Measurements from ENCODE around the gene EIF4EBP2. TPM values are rescaled to one million over a fixed set of nuclear protein-coding genes. Genes with fewer than 3 reads are reported as not detected.

Gene EIF4EBP2
- polyA plus RNA-seq, 1 of the 3 experiments (the other 2 are of a cell fraction): 9.9 TPM

GRCh38 chr10:70472799-70473454 is 69.0 kb downstream of the EIF4EBP2 start:
- no peak for DNase-seq
- WGBS (ENCODE audit: low lambda C conversion rate): 61% methylated on average over 4 of the region's 8 CpGs

GRCh38 chr10:70474780-70475179 is 70.8 kb downstream of the EIF4EBP2 start:
- Histone ChIP-seq H3K9me2 (no peaks in the 10 kb centered on the region), H3F3A (replicated peaks; ENCODE audit: insufficient read depth) (no peaks in the 10 kb centered on the region), H3K79me2 (ENCODE audit: insufficient read depth) (no peaks in the 10 kb centered on the region), H3K27ac (ENCODE audit: low read depth in 2 of 2, low read length in 1 of 2) (no peak overlapping the region; a peak in 1 of 4 replicates), H3K9ac (no peak overlapping the region), H3K27me3 (ENCODE audit: insufficient read depth) (peaks cover 45% of the 10 kb centered on the region; the same call in 1 of the 2 replicates), H3K4me1 (ENCODE audit: control insufficient read depth in 1 of 2, insufficient read depth in 2 of 2, low read depth in 1 of 2, low read length in 1 of 2) (peaks cover 0 to 29% of the 10 kb centered on the region in 2 experiments; a peak in 1 of 4 replicates), H3K4me2 (no peak overlapping the region), H2AFZ (ENCODE audit: low read depth) (no peak overlapping the region), H3K9me3 (no peaks in the 10 kb centered on the region), H3K36me3 (replicated peaks in 1 of 2; ENCODE audit: control insufficient read depth in 1 of 2, insufficient read depth in 2 of 2, low read length in 1 of 2) (no peaks in the 10 kb centered on the region), H4K20me1 (ENCODE audit: insufficient read depth) (no peaks in the 10 kb centered on the region), H3K4me3 (ENCODE audit: low read depth in 2 of 2, low read length in 1 of 2) (no peak overlapping the region)
- CTCF ChIA-PET: interaction anchor here (6.5 kb wide), 1 partner anchor 14 kb away, joined by 44 read pairs; no protein-coding TSS in a partner anchor
- DNase-seq: peak; percentile 68
- TF ChIP-seq GATA2 (CRISPR knock-in tag; IDR thresholded peaks at IDR 0.05) (peak; percentile 59), JUND (IDR thresholded peaks at IDR 0.05) (no peak)
- WGBS (ENCODE audit: low lambda C conversion rate): 76% methylated on average over 2 of the region's 2 CpGs
- POLR2A ChIA-PET: no interaction called here

More at GRCh38 chr10:70472799-70473454, 69.0 kb downstream of the EIF4EBP2 start:
- no peaks in the 10 kb centered on the region for H3K36me3 ChIP-seq (replicated peaks in 1 of 2; ENCODE audit: control insufficient read depth in 1 of 2, insufficient read depth in 2 of 2, low read length in 1 of 2)
- H3F3A ChIP-seq (replicated peaks; ENCODE audit: insufficient read depth): no peaks in the 10 kb centered on the region
- no peaks in the 10 kb centered on the region for H4K20me1 ChIP-seq (ENCODE audit: insufficient read depth)
- no peak overlapping the region for H3K27ac ChIP-seq (ENCODE audit: low read depth in 2 of 2, low read length in 1 of 2)
- H3K4me3 ChIP-seq (ENCODE audit: low read depth in 2 of 2, low read length in 1 of 2): no peak overlapping the region
- H2AFZ ChIP-seq (ENCODE audit: low read depth): no peak overlapping the region
- CTCF ChIA-PET: interaction anchor here (1.5 to 6.5 kb wide), 2 partner anchors 12 to 68 kb away, joined by 6 to 44 read pairs; no protein-coding TSS in a partner anchor
- H3K79me2 ChIP-seq (ENCODE audit: insufficient read depth): no peaks in the 10 kb centered on the region
- POLR2A ChIA-PET: no interaction called here
- peaks cover 0 to 19% of the 10 kb centered on the region in 2 experiments; a peak in 1 of 4 replicates for H3K4me1 ChIP-seq (ENCODE audit: control insufficient read depth in 1 of 2, insufficient read depth in 2 of 2, low read depth in 1 of 2, low read length in 1 of 2)
- H3K9ac ChIP-seq: no peak overlapping the region
- H3K9me2 ChIP-seq: no peaks in the 10 kb centered on the region
- H3K27me3 ChIP-seq (ENCODE audit: insufficient read depth): peaks cover 32% of the 10 kb centered on the region; the same call in 1 of the 2 replicates
- no peaks in the 10 kb centered on the region for H3K9me3 ChIP-seq
- no peak for TF ChIP-seq RXRA (IDR thresholded peaks at IDR 0.05; ENCODE audit: borderline replicate concordance, low read depth)
- TF ChIP-seq FOXJ3 (CRISPR knock-in tag; IDR thresholded peaks at IDR 0.05): no peak
- TF ChIP-seq FOSL2 (IDR thresholded peaks at IDR 0.05; ENCODE audit: borderline replicate concordance, low read depth): no peak
- no peak for TF ChIP-seq ELF1 (IDR thresholded peaks at IDR 0.05)
- TF ChIP-seq, protein P1, sequence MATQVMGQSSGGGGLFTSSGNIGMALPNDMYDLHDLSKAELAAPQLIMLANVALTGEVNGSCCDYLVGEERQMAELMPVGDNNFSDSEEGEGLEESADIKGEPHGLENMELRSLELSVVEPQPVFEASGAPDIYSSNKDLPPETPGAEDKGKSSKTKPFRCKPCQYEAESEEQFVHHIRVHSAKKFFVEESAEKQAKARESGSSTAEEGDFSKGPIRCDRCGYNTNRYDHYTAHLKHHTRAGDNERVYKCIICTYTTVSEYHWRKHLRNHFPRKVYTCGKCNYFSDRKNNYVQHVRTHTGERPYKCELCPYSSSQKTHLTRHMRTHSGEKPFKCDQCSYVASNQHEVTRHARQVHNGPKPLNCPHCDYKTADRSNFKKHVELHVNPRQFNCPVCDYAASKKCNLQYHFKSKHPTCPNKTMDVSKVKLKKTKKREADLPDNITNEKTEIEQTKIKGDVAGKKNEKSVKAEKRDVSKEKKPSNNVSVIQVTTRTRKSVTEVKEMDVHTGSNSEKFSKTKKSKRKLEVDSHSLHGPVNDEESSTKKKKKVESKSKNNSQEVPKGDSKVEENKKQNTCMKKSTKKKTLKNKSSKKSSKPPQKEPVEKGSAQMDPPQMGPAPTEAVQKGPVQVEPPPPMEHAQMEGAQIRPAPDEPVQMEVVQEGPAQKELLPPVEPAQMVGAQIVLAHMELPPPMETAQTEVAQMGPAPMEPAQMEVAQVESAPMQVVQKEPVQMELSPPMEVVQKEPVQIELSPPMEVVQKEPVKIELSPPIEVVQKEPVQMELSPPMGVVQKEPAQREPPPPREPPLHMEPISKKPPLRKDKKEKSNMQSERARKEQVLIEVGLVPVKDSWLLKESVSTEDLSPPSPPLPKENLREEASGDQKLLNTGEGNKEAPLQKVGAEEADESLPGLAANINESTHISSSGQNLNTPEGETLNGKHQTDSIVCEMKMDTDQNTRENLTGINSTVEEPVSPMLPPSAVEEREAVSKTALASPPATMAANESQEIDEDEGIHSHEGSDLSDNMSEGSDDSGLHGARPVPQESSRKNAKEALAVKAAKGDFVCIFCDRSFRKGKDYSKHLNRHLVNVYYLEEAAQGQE (IDR thresholded peaks at IDR 0.05; ENCODE audit: low read depth, low read length): no peak
- TF ChIP-seq USF1 (IDR thresholded peaks at IDR 0.05; ENCODE audit: borderline replicate concordance, low read depth): no peak
- no peak for TF ChIP-seq MEF2A (IDR thresholded peaks at IDR 0.05; ENCODE audit: borderline replicate concordance, low read depth)
- no peak overlapping the region for H3K4me2 ChIP-seq
